Subcutaneous adipose tissue (tissue), 4 donors: ENCODE data around the gene CMIP. TPM values are rescaled to one million over a fixed set of nuclear protein-coding genes. Genes with fewer than 3 reads are reported as not detected.

Source experiments
- CTCF ChIP-seq: fragments of 450-650 bp; IDR thresholded peaks from one replicate; pipeline ENCODE4 v1.5.1; 2016; ENCODE audit warnings: low read depth, mild to moderate bottlenecking, control low read depth, antibody characterized with exemption, moderate library complexity
- total RNA-seq, 4 donors: library from RNA; depleted of rRNA; stranded (reverse); fragments of >200 nt; gene quantifications; one replicate each; pipeline ENCODE4 v1.1.0, GENCODE V29; 2016

Gene CMIP
- total RNA-seq, 4 donors from 2014 or later: 19.9 to 40.3 (median 26.0) TPM

- no peak for TF ChIP-seq CTCF
Observed at GRCh38 chr16:81461243-81461642, 16.6 kb downstream of the CMIP start.

- no peak for TF ChIP-seq CTCF
Observed at GRCh38 chr16:81461766-81462165, 17.2 kb downstream of the CMIP start.

GRCh38 chr16:81462683-81463082 is 18.1 kb downstream of the CMIP start:
- TF ChIP-seq CTCF: no peak

GRCh38 chr16:81463296-81463890 is 18.8 kb downstream of the CMIP start:
- no peak for TF ChIP-seq CTCF

- no peak for TF ChIP-seq CTCF
Observed at GRCh38 chr16:81464279-81464678, 19.7 kb downstream of the CMIP start.

- no peak for TF ChIP-seq CTCF
Observed at GRCh38 chr16:81465375-81465943, 20.9 kb downstream of the CMIP start.

GRCh38 chr16:81466356-81466980 is 21.9 kb downstream of the CMIP start:
- no peak for TF ChIP-seq CTCF
